ENCODE measurements around the gene NPAS3. TPM values are rescaled to one million over a fixed set of nuclear protein-coding genes. Genes with fewer than 3 reads are reported as not detected.

NPAS3 gene
- 1.6 TPM in 1 of 2 replicates, not detected in the other for total RNA-seq

GRCh38 chr14:32938719-32939253 is at the start of gene NPAS3:
TSS of gene NPAS3 (plus strand) at chr14:32938879.

Measured in placental pericyte (primary cell).